PC-3 (cell line): Measurements from ENCODE around the gene TESK2.

ENCODE experiments used
- EZH2 ChIP-seq: fragments of 300-600 bp; sonication (generic); IDR thresholded peaks from one replicate; pipeline ENCODE4 v1.6.1; 2017; ENCODE audit warnings: antibody characterized with exemption, mild to moderate bottlenecking, low read length; ENCODE audit not compliant: unreplicated experiment
- TF ChIP-seq, protein P1 (sequence below): fragments of 300-600 bp; sonication (generic); conservative IDR thresholded peaks from 2 replicates; pipeline ENCODE4 v1.5.1; 2017; ENCODE audit warnings: antibody characterized with exemption, low read depth, mild to moderate bottlenecking, low read length

DNA sequence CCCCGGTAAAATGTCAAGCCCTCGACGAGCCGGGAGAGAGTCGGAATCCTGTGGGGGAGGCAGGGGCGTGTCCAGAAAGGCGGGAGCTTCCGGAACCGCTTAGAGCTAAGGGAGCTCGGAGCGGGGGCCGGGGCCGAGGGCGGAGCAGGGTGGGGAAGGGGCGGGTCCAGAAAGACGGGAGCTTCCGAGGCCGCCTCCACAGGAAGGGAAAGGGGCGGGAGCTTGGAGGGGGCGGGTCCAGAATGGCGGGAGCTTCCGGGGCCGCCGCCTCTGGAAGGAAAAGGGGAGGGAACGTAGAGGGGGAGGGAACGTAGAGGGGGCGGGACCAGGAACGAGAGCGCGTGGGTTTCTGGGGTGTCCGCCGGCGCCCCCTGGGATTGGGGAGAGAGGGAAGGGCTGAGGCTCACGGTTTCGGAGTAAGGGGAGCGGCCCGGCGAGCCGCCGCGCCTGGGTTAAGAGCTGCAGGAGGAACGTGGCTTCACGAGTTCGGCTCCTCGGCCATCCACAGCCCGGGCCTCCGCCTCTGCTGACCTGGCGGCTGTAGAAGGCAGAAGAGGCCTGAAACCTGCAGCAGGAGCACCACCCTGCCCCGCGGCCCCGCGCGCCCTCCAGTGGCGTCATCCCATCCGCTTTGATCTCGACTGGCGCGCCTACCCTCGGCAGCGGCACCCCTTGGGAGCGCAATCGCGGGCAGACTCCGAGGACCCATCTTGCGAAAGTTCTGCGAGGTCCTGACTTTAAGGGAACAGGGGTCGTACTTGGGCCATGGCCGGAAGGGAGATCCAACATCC, 187.2 kb downstream of the TESK2 start:
- TF ChIP-seq, protein P1, sequence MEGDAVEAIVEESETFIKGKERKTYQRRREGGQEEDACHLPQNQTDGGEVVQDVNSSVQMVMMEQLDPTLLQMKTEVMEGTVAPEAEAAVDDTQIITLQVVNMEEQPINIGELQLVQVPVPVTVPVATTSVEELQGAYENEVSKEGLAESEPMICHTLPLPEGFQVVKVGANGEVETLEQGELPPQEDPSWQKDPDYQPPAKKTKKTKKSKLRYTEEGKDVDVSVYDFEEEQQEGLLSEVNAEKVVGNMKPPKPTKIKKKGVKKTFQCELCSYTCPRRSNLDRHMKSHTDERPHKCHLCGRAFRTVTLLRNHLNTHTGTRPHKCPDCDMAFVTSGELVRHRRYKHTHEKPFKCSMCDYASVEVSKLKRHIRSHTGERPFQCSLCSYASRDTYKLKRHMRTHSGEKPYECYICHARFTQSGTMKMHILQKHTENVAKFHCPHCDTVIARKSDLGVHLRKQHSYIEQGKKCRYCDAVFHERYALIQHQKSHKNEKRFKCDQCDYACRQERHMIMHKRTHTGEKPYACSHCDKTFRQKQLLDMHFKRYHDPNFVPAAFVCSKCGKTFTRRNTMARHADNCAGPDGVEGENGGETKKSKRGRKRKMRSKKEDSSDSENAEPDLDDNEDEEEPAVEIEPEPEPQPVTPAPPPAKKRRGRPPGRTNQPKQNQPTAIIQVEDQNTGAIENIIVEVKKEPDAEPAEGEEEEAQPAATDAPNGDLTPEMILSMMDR, result peak; percentile 78
- no peak for TF ChIP-seq EZH2
